Spinal cord (tissue), 10 donors: ENCODE results near the gene HMGCLL1. TPM values are rescaled to one million over a fixed set of nuclear protein-coding genes. Genes with fewer than 3 reads are reported as not detected.

ENCODE experiments used
- DNase-seq, 6 donors: peaks; one replicate each; pipeline versions ENCODE4 v3.0.0 to v3.0.0-alpha.2; 2013 to 2015; ENCODE audit warnings: low spot score in 6 of 6, low read depth in 4 of 6
- H3K27ac ChIP-seq: one replicate; pipeline ENCODE4 v1.5.1; 2013; ENCODE audit warnings: low read depth, low read length, control low read depth
- H3K27me3 ChIP-seq: one replicate; pipeline ENCODE4 v1.6.1; 2013; ENCODE audit warnings: low read length; ENCODE audit not compliant: control insufficient read depth, insufficient read depth
- H3K36me3 ChIP-seq: one replicate; pipeline ENCODE4 v1.6.1; 2013; ENCODE audit warnings: low read length; ENCODE audit not compliant: control insufficient read depth, insufficient read depth
- H3K4me1 ChIP-seq: one replicate; pipeline ENCODE4 v1.6.1; 2013; ENCODE audit warnings: low read length; ENCODE audit not compliant: control insufficient read depth, insufficient read depth
- H3K4me3 ChIP-seq: one replicate; pipeline ENCODE4 v1.5.1; 2013; ENCODE audit warnings: low read depth, low read length, control low read depth
- H3K9me3 ChIP-seq: one replicate; pipeline ENCODE4 v1.6.1; 2013; ENCODE audit warnings: low read length; ENCODE audit not compliant: control insufficient read depth, insufficient read depth
- WGBS: methylation state at CpG from one replicate; pipeline ENCODE4 v1.1.5; 2013; ENCODE audit warnings: missing lambda C conversion rate; ENCODE audit not compliant: insufficient coverage; 5-methylcytosine and 5-hydroxymethylcytosine counted together
- polyA plus RNA-seq, 2 donors: library from polyadenylated mRNA; unstranded; fragments of 120-200 nt; gene quantifications; one replicate each; pipeline ENCODE4 v1.2.1, GENCODE V29; 2013; ENCODE audit not compliant: insufficient read length in 2 of 2
- total RNA-seq, 2 donors: library from RNA; depleted of rRNA in 1 of 2; stranded (reverse); fragments of 120-200 nt in 1 of 2; fragments of >200 nt in 1 of 2; gene quantifications; one replicate each; pipeline versions ENCODE4 v1.2.3 to v1.2.4, GENCODE V29; 2013 to 2014
- donor health status: healthy.

Gene HMGCLL1
- total and polyA plus RNA-seq, 4 donors = 18.8 to 49.8 (median 24.5) TPM

DNA sequence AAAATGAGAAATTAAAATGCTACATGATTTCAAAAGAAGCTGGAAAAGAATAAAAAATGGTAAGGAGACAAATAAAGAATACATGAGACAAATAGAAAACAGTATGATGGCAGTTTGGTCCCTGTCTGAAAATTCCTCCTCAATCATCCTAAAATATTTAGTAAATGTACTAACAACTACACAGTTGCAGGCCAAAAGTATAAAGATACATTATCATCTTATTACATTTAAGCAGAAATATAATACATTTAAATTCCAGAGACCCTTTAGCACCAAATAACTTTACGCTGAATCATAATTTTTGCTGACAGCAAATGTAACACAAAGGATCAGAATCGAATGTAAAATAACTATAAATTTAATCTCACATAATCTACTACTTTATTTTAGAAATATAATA lies 4.4 kb downstream of the HMGCLL1 start:
- H3K27ac ChIP-seq = no peak overlapping the region
- peaks cover 9% of the 10 kb centered on the region for H3K9me3 ChIP-seq
- no peak overlapping the region for H3K4me3 ChIP-seq
- DNase-seq = no peak
- WGBS = no CpG with 5 or more reads among the region's 2 CpGs
- no peaks in the 10 kb centered on the region for H3K4me1 ChIP-seq
- H3K36me3 ChIP-seq = no peaks in the 10 kb centered on the region
- no peaks in the 10 kb centered on the region for H3K27me3 ChIP-seq

GRCh38 chr6:55569638-55570037 lies 9.4 kb downstream of the HMGCLL1 start:
- Histone ChIP-seq H3K4me1 (no peaks in the 10 kb centered on the region), H3K4me3 (no peak overlapping the region), H3K9me3 (peaks cover 9% of the 10 kb centered on the region), H3K36me3 (no peaks in the 10 kb centered on the region), H3K27me3 (no peaks in the 10 kb centered on the region), H3K27ac (no peak overlapping the region)
- WGBS = no CpG with 5 or more reads among the region's 3 CpGs
- DNase-seq = no peak

DNA sequence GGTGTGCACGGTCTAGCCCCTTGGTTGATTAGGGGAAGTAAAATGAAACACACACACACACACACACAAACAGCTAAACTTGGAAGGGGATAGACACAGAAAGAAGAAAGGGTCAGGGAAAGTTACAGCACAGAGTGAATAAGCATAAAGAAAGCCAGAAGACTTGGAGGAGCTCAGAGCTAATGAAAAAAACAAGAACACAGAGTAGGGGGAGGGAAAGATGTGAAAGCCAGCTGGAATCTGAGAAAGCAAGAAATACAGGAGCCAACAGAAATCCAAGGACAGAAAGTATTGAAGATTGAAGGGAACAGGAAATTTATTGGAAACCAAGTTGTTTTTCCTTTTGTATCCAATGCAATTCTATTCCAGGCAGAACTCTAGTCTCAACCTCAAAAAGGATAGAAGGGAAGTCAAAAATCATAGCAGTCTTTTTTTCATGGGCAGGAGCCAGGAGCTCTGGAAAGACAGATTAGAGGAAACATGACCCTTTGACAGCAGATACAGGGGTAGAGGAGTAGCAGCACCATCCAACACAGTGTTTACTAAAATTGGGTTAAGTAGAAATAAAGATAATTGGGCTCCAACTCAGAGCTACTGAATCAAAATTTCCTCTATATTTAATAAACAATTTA lies 10.1 kb downstream of the HMGCLL1 start:
- H3K36me3 ChIP-seq = no peaks in the 10 kb centered on the region
- H3K27ac ChIP-seq = peak overlapping the region; percentile 54
- no peak overlapping the region for H3K4me3 ChIP-seq
- H3K27me3 ChIP-seq = no peaks in the 10 kb centered on the region
- H3K9me3 ChIP-seq = peaks cover 9% of the 10 kb centered on the region
- no CpG with 5 or more reads among the region's 1 CpG for WGBS
- DNase-seq = peak in 5 of 6 donors; percentile 36 to 82 (median 42)
- no peaks in the 10 kb centered on the region for H3K4me1 ChIP-seq

- DNase-seq = no peak
- Histone ChIP-seq H3K27me3 (no peaks in the 10 kb centered on the region), H3K36me3 (no peaks in the 10 kb centered on the region), H3K4me1 (no peaks in the 10 kb centered on the region), H3K9me3 (no peaks in the 10 kb centered on the region), H3K27ac (peak overlapping the region; percentile 25), H3K4me3 (no peak overlapping the region)
- no CpG with 5 or more reads among the region's 4 CpGs for WGBS
Measured at GRCh38 chr6:55567558-55567957, 11.4 kb downstream of the HMGCLL1 start.

DNA sequence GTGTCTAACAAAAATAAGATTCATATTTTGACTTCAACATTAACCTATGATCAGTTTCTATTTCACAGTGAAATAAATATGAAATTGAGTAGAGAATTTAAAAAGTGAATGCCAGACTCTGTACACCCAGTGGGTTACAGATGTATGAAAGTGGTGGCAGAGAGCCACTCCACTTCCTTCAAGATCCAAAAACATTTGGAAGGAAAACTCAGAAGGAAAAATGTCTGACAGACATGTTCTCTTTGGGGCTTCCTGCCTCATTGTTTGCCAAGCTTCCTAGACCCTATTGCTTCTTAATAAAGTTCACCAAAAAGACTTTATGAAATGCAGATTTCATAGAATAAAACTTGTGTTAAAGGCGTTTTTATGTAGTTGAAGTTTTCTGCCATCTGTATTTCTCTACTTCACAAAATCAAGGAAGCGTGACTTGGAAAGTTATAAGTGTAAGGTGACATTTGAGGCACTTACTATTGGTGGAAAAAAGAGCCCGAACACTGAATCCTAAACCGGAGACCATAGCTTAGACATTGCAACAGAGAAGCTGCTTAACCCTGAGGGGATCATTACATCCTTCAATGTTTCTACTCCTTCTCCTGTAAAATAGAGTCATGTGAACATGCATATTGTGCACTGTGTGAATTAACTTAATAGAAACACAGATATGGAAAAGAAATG lies 12.8 kb downstream of the HMGCLL1 start:
- WGBS = no CpG with 5 or more reads among the region's 4 CpGs
- Histone ChIP-seq H3K9me3 (no peaks in the 10 kb centered on the region), H3K4me1 (no peaks in the 10 kb centered on the region), H3K36me3 (no peaks in the 10 kb centered on the region), H3K27me3 (no peaks in the 10 kb centered on the region), H3K4me3 (no peak overlapping the region), H3K27ac (no peak overlapping the region)
- no peak for DNase-seq

DNA sequence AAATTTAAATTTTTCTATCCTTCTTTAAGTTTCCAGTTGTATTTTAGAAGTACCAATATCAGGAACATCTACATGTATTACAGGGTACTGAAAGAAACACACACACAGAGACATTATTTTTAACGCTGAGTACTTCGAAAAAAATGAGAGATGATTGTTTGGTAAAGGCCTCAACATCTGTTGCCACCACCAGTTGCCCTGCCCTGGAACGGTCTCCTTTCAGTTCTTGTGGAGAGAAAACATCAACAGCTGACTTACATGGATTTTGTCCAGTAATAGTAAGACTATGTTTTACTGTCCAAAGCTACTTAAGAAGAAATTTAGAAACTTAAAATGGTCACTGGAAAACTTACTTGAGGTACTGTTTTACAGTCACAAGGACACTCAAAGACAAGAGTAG lies 16.7 kb downstream of the HMGCLL1 start:
- Histone ChIP-seq H3K4me1 (no peaks in the 10 kb centered on the region), H3K4me3 (no peak overlapping the region), H3K27me3 (no peaks in the 10 kb centered on the region), H3K27ac (no peak overlapping the region), H3K36me3 (no peaks in the 10 kb centered on the region), H3K9me3 (no peaks in the 10 kb centered on the region)
- no peak for DNase-seq
- WGBS = no CpG with 5 or more reads among the region's 3 CpGs

GRCh38 chr6:55560290-55560885 lies 18.6 kb downstream of the HMGCLL1 start:
- Histone ChIP-seq H3K36me3 (no peaks in the 10 kb centered on the region), H3K9me3 (no peaks in the 10 kb centered on the region), H3K4me1 (no peaks in the 10 kb centered on the region), H3K4me3 (no peak overlapping the region), H3K27me3 (no peaks in the 10 kb centered on the region), H3K27ac (no peak overlapping the region)
- DNase-seq = peak in 1 of 6 donors; percentile 28
- WGBS = 64% methylated on average over 1 of the region's 2 CpGs

- Histone ChIP-seq H3K9me3 (no peaks in the 10 kb centered on the region), H3K36me3 (no peaks in the 10 kb centered on the region), H3K27me3 (no peaks in the 10 kb centered on the region), H3K27ac (no peak overlapping the region), H3K4me1 (no peaks in the 10 kb centered on the region), H3K4me3 (no peak overlapping the region)
- WGBS = 66% methylated on average over 3 of the region's 7 CpGs
- DNase-seq = no peak
Measured at GRCh38 chr6:55557146-55557545, 21.8 kb downstream of the HMGCLL1 start.

DNA sequence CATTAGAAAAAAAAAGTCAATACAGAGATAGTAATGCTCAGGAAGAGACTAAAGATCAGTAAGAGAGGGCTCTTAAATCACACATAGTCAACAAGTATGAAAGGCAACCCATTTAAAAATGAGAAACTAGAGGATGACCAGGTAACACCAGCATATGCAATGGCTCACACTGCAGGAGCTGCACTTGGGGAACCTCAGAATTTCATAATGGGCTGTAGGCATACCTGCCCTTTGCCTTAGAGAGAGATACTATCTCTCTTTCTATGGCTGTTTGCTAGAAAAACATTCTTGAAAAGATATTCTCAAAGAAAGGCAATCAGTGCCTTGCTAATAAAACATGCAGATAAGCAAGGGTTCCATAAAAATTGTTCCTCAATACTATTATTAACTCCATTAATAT lies 33.2 kb downstream of the HMGCLL1 start:
- H3K4me1 ChIP-seq = no peaks in the 10 kb centered on the region
- no peaks in the 10 kb centered on the region for H3K27me3 ChIP-seq
- no peak overlapping the region for H3K4me3 ChIP-seq
- DNase-seq = no peak
- no peaks in the 10 kb centered on the region for H3K36me3 ChIP-seq
- no peak overlapping the region for H3K27ac ChIP-seq
- H3K9me3 ChIP-seq = no peaks in the 10 kb centered on the region
